Progenitor cell of endocrine pancreas (in vitro differentiated cells): ENCODE measurements around the gene PRSS50. TPM values are rescaled to one million over a fixed set of nuclear protein-coding genes. Genes with fewer than 3 reads are reported as not detected.

ENCODE experiments used
- DNase-seq: peaks from one replicate; pipeline ENCODE4 v3.0.0; 2021; ENCODE audit warnings: low spot score; ENCODE audit not compliant: unreplicated experiment
- H3K27ac Mint-ChIP-seq: 2 replicates; pipeline ENCODE4 v1.8.0; 2021; ENCODE audit warnings: mild to moderate bottlenecking, moderate library complexity, mixed read lengths
- H3K27me3 Mint-ChIP-seq: 2 replicates; pipeline ENCODE4 v1.8.0; 2021; ENCODE audit warnings: mixed read lengths
- H3K36me3 Mint-ChIP-seq: 2 replicates; pipeline ENCODE4 v1.8.0; 2022; ENCODE audit warnings: mixed read lengths; ENCODE audit not compliant: insufficient read depth
- H3K4me1 Mint-ChIP-seq: 2 replicates; pipeline ENCODE4 v1.8.0; 2021; ENCODE audit warnings: low read depth, mixed read lengths
- H3K4me3 Mint-ChIP-seq: 2 replicates; pipeline ENCODE4 v1.8.0; 2021; ENCODE audit warnings: low read depth, mild to moderate bottlenecking, moderate library complexity, mixed read lengths
- H3K9me3 Mint-ChIP-seq: 2 replicates; pipeline ENCODE4 v1.8.0; 2021; ENCODE audit warnings: low read depth, mixed read lengths
- total RNA-seq: library from RNA; stranded (reverse); gene quantifications from 2 replicates; pipeline ENCODE4 v1.2.1, GENCODE V29; 2021
- TF ChIP-seq, protein P1 (sequence below): fragments of 200-600 bp; sonication (generic); IDR thresholded peaks from one replicate; pipeline ENCODE4 v1.5.0; 2021; ENCODE audit warnings: antibody characterized with exemption, mild to moderate bottlenecking; ENCODE audit not compliant: unreplicated experiment

The PRSS50 gene
- total RNA-seq, 1 donor from 2014 or later: 1.9 TPM

DNA sequence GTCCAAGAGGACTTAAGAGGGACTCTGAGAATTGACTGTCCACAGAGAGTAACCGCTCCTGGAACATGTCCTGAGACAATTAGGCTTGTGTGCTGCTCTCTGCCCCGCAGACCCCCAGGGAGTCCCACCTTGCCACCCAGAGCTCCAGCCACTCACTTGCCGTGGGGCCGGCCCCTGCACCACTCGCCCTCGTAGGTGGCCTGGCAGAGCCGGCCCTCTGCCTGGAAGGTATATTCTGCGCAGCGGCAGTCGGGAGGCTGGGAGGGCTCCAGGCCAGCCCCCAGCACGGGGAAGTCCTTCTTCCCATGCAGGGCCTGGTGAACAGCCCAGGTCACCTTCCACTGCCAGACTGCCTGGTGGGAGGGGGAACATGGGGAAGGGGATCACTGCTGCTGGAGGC is 34.7 kb downstream of the PRSS50 start:
- no peaks in the 10 kb centered on the region for H3K9me3 Mint-ChIP-seq
- H3K36me3 Mint-ChIP-seq: no peaks in the 10 kb centered on the region
- no peak for DNase-seq
- no peak overlapping the region for H3K4me3 Mint-ChIP-seq
- H3K27me3 Mint-ChIP-seq: peaks cover 65% of the 10 kb centered on the region
- TF ChIP-seq, protein P1, sequence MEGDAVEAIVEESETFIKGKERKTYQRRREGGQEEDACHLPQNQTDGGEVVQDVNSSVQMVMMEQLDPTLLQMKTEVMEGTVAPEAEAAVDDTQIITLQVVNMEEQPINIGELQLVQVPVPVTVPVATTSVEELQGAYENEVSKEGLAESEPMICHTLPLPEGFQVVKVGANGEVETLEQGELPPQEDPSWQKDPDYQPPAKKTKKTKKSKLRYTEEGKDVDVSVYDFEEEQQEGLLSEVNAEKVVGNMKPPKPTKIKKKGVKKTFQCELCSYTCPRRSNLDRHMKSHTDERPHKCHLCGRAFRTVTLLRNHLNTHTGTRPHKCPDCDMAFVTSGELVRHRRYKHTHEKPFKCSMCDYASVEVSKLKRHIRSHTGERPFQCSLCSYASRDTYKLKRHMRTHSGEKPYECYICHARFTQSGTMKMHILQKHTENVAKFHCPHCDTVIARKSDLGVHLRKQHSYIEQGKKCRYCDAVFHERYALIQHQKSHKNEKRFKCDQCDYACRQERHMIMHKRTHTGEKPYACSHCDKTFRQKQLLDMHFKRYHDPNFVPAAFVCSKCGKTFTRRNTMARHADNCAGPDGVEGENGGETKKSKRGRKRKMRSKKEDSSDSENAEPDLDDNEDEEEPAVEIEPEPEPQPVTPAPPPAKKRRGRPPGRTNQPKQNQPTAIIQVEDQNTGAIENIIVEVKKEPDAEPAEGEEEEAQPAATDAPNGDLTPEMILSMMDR: no peak
- no peaks in the 10 kb centered on the region for H3K4me1 Mint-ChIP-seq
- no peak overlapping the region for H3K27ac Mint-ChIP-seq

- Mint-ChIP-seq H3K4me1 (no peaks in the 10 kb centered on the region), H3K36me3 (no peaks in the 10 kb centered on the region), H3K27me3 (peaks cover 74% of the 10 kb centered on the region), H3K27ac (no peak overlapping the region), H3K9me3 (no peaks in the 10 kb centered on the region), H3K4me3 (no peak overlapping the region)
- no peak for DNase-seq
- TF ChIP-seq, protein P1: no peak
Measured at GRCh38 chr3:46681856-46682540, 35.7 kb downstream of the PRSS50 start.

- no peak overlapping the region for H3K27ac Mint-ChIP-seq
- no peaks in the 10 kb centered on the region for H3K4me1 Mint-ChIP-seq
- no peaks in the 10 kb centered on the region for H3K9me3 Mint-ChIP-seq
- no peak overlapping the region for H3K4me3 Mint-ChIP-seq
- TF ChIP-seq, protein P1: no peak
- no peak for DNase-seq
- peaks cover 73% of the 10 kb centered on the region for H3K27me3 Mint-ChIP-seq
- H3K36me3 Mint-ChIP-seq: no peaks in the 10 kb centered on the region
Measured at GRCh38 chr3:46681387-46681786, 36.3 kb downstream of the PRSS50 start.

DNA sequence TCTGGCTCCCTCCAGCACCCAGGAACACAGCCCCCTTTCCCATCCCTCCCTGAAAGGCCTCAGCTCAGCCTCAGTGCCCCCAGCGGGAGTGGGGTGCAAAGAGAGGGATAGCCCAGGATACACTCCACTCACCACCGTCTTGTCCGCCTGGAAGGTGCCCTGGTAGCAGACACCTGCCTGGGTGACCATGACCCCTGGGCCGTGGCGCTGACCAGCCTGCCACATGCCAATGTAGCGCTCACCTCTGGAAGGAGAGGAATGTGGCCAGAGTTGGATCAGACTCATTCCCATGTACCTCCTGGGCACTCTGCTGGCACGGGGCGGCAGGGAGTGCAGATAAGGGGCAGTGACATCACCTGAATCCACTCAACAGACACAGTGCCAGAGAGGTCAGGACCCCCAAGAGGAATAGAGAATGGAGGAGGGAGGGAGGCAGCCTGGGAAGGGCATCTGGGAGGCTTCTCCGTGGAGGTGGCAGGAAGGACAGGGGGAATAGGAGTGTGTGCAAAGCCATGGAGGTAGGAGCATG is 37.3 kb downstream of the PRSS50 start:
- no peak overlapping the region for H3K27ac Mint-ChIP-seq
- H3K9me3 Mint-ChIP-seq: no peaks in the 10 kb centered on the region
- H3K4me3 Mint-ChIP-seq: no peak overlapping the region
- TF ChIP-seq, protein P1: no peak
- H3K36me3 Mint-ChIP-seq: no peaks in the 10 kb centered on the region
- DNase-seq: no peak
- peaks cover 77% of the 10 kb centered on the region for H3K27me3 Mint-ChIP-seq
- H3K4me1 Mint-ChIP-seq: peaks cover under 1% of the 10 kb centered on the region

DNA sequence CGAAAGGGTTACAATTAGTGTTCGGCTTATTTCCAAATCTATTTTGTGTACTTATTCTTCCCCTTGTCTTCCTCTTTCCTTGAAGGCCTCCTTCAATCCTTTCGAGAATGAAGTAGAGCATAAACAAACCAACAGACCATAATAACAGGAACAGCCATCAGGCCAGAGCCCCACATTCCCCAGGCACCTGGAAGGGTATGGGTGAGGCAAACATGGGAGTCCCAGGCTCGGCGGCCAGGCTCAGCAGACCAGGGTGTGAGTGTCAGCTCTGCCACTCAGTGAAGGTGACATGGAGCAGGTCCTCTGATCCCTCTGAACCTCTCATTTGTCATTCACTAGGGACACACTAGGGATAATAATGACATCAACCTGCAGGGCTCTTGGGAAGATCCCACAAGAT is 38.0 kb downstream of the PRSS50 start:
- no peak overlapping the region for H3K27ac Mint-ChIP-seq

More for the DNA sequence above, 38.0 kb downstream of the PRSS50 start:
- peaks cover 4% of the 10 kb centered on the region for H3K4me1 Mint-ChIP-seq
- H3K36me3 Mint-ChIP-seq: no peaks in the 10 kb centered on the region
- H3K9me3 Mint-ChIP-seq: no peaks in the 10 kb centered on the region
- DNase-seq: no peak
- peaks cover 76% of the 10 kb centered on the region for H3K27me3 Mint-ChIP-seq
- H3K4me3 Mint-ChIP-seq: no peak overlapping the region
- TF ChIP-seq, protein P1: no peak
